ENCODE measurements around the gene PHLDA1. TPM values are rescaled to one million over a fixed set of nuclear protein-coding genes. Genes with fewer than 3 reads are reported as not detected.

PHLDA1 gene
- total RNA-seq, 1 donor from 2014 or later: 2.5 TPM

GRCh38 chr12:76041406-76041805 is 9.8 kb upstream of the PHLDA1 start:
- no peak for DNase-seq
- ATAC-seq: no peak
- intact Hi-C loops (cut with micrococcal nuclease): no loop called here

- no peak for ATAC-seq
- intact Hi-C loops (cut with micrococcal nuclease): no loop called here
Observed at GRCh38 chr12:76040461-76040860, 8.9 kb upstream of the PHLDA1 start.

GRCh38 chr12:76038176-76038575 is 6.6 kb upstream of the PHLDA1 start:
- intact Hi-C loops (cut with micrococcal nuclease): loop anchor here (5.0 kb wide), 1 partner anchor 511 kb away; no protein-coding TSS in a partner anchor
- DNase-seq (no peak), ATAC-seq (no peak)

More at GRCh38 chr12:76040461-76040860, 8.9 kb upstream of the PHLDA1 start:
- no peak for DNase-seq

GRCh38 chr12:76037130-76038103 is 5.8 kb upstream of the PHLDA1 start:
- intact Hi-C loops (cut with micrococcal nuclease): loop anchor here (5.0 kb wide), 1 partner anchor 510 kb away; no protein-coding TSS in a partner anchor
- ATAC-seq (peak; percentile 73), DNase-seq (no peak)

GRCh38 chr12:76035045-76035444 is 3.5 kb upstream of the PHLDA1 start:
- intact Hi-C loops (cut with micrococcal nuclease): loop anchor here (5.0 kb wide), 1 partner anchor 508 kb away; no protein-coding TSS in a partner anchor
- no peak for DNase-seq
- ATAC-seq: no peak

GRCh38 chr12:76033081-76034011 is 1.8 kb upstream of the PHLDA1 start:
- intact Hi-C loops (cut with micrococcal nuclease): no loop called here
- ATAC-seq: no peak
- DNase-seq: no peak

- peak; percentile 53 for ATAC-seq
- peak; percentile 74 for DNase-seq
- intact Hi-C loops (cut with micrococcal nuclease): no loop called here
Observed at GRCh38 chr12:76032043-76032981, 736 bp upstream of the PHLDA1 start.

GRCh38 chr12:76031081-76031413 is 529 bp downstream of the PHLDA1 start:
- DNase-seq: no peak
- ATAC-seq: no peak
- intact Hi-C loops (cut with micrococcal nuclease): no loop called here

GRCh38 chr12:76030341-76031080 is 1.1 kb downstream of the PHLDA1 start:
- ATAC-seq: peak; percentile 24
- peak; percentile 53 for DNase-seq

GRCh38 chr12:76029982-76030340 is 1.6 kb downstream of the PHLDA1 start:
- ATAC-seq: no peak

More at GRCh38 chr12:76030341-76031080, 1.1 kb downstream of the PHLDA1 start:
- intact Hi-C loops (cut with micrococcal nuclease): no loop called here

GRCh38 chr12:76028571-76029277 is 2.9 kb downstream of the PHLDA1 start:
- DNase-seq (no peak), ATAC-seq (no peak)
- intact Hi-C loops (cut with micrococcal nuclease): loop anchor here (5.0 kb wide), 1 partner anchor 36 kb away; no protein-coding TSS in a partner anchor

More at GRCh38 chr12:76029982-76030340, 1.6 kb downstream of the PHLDA1 start:
- DNase-seq: no peak
- intact Hi-C loops (cut with micrococcal nuclease): loop anchor here (5.0 kb wide), 1 partner anchor 38 kb away; no protein-coding TSS in a partner anchor

- ATAC-seq: no peak
- no peak for DNase-seq
- intact Hi-C loops (cut with micrococcal nuclease): loop anchor here (5.0 kb wide), 1 partner anchor 34 kb away; no protein-coding TSS in a partner anchor
Observed at GRCh38 chr12:76026643-76027063, 4.9 kb downstream of the PHLDA1 start.

GRCh38 chr12:76025601-76026575 is 5.7 kb downstream of the PHLDA1 start:
- ATAC-seq: no peak
- intact Hi-C loops (cut with micrococcal nuclease): loop anchor here (5.0 kb wide), 1 partner anchor 34 kb away; no protein-coding TSS in a partner anchor

GRCh38 chr12:76024942-76025600 is 6.5 kb downstream of the PHLDA1 start:
- ATAC-seq (no peak), DNase-seq (no peak)
- intact Hi-C loops (cut with micrococcal nuclease): loop anchor here (5.0 kb wide), 1 partner anchor 33 kb away; no protein-coding TSS in a partner anchor

More at GRCh38 chr12:76025601-76026575, 5.7 kb downstream of the PHLDA1 start:
- no peak for DNase-seq

- DNase-seq (no peak), ATAC-seq (no peak)
- intact Hi-C loops (cut with micrococcal nuclease): no loop called here
Observed at GRCh38 chr12:76024102-76024781, 7.3 kb downstream of the PHLDA1 start.
